Panc1 (cell line): Measurements from ENCODE around the gene MARCHF3. TPM values are rescaled to one million over a fixed set of nuclear protein-coding genes. Genes with fewer than 3 reads are reported as not detected.

Experiments used
- ATAC-seq: fragments of 200-7000 bp; cut with Tn5 transposase; 2 replicates; pipeline ENCODE4 v1.9.1; 2020; ENCODE audit warnings: mild to moderate bottlenecking, moderate library complexity
- BruUV-seq: library from RNA; stranded (reverse); fragments of 400-500 nt; replicated peaks from 2 replicates; lab custom pipeline; 2021; lab: Mats Ljungman, UMichigan
- CTCF ChIA-PET: fragments of 300-600 bp; sonication (Branson Sonifier 250); formaldehyde crosslinking; loops from one replicate; lab custom pipeline; 2022; ENCODE audit warnings: antibody characterized with exemption; lab: Charles Lee
- POLR2A ChIA-PET: fragments of 300-600 bp; sonication (Branson Sonifier 250); formaldehyde crosslinking; loops from one replicate; lab custom pipeline; 2022; ENCODE audit warnings: antibody characterized with exemption; lab: Charles Lee
- DNase-seq: peaks from one replicate; pipeline ENCODE4 v3.0.0-alpha.2; 2010; ENCODE audit warnings: low read depth, low spot score
- H3K27ac ChIP-seq: 2 replicates; pipeline ENCODE4 v1.5.1; 2011; ENCODE audit warnings: mild to moderate bottlenecking, low read length, inconsistent platforms
- H3K27me3 ChIP-seq: fragments of 200-500 bp; sonication (Bioruptor generic); 2 replicates; pipeline ENCODE4 v1.6.0; 2014; ENCODE audit warnings: low read length, inconsistent platforms; ENCODE audit not compliant: control insufficient read depth, insufficient read depth
- H3K36me3 ChIP-seq: fragments of 200-500 bp; sonication (Bioruptor generic); 2 replicates; pipeline ENCODE4 v1.5.1; 2014; ENCODE audit warnings: inconsistent platforms, mild to moderate bottlenecking, low read length, moderate library complexity; ENCODE audit not compliant: control insufficient read depth, insufficient read depth
- H3K4me1 ChIP-seq: 2 replicates; pipeline ENCODE4 v1.5.1; 2011; ENCODE audit warnings: inconsistent platforms, mild to moderate bottlenecking, low read length, moderate library complexity; ENCODE audit not compliant: control insufficient read depth, insufficient read depth
- H3K4me3 ChIP-seq, 2 experiments: 2 replicates each; pipeline ENCODE4 v1.5.1; 2011 to 2012; ENCODE audit warnings: low read depth in 2 of 2, low read length in 2 of 2, mild to moderate bottlenecking in 2 of 2, inconsistent platforms in 1 of 2, moderate library complexity in 1 of 2
- H3K9me3 ChIP-seq: fragments of 200-500 bp; sonication (Bioruptor generic); 2 replicates; pipeline ENCODE4 v1.5.1; 2014; ENCODE audit warnings: low read depth, mild to moderate bottlenecking, inconsistent platforms, low read length, moderate library complexity; ENCODE audit not compliant: control insufficient read depth, insufficient read depth
- CTCF ChIP-seq: fragments of 450-650 bp; IDR thresholded peaks from 2 replicates; pipeline ENCODE4 v1.5.1; 2017; ENCODE audit warnings: mild to moderate bottlenecking
- POLR2AphosphoS5 ChIP-seq: IDR thresholded peaks from 2 replicates; pipeline ENCODE4 v1.6.1; 2012; ENCODE audit warnings: mild to moderate bottlenecking, low read depth, low read length, moderate library complexity
- REST ChIP-seq, 2 experiments: IDR thresholded peaks; 2 replicates each; pipeline ENCODE4 v1.6.1; 2011 to 2012; ENCODE audit warnings: low read depth in 2 of 2, control low read depth in 1 of 2, low read length in 1 of 2, mild to moderate bottlenecking in 1 of 2, moderate library complexity in 1 of 2; ENCODE audit not compliant: insufficient read depth in 1 of 2
- SIN3A ChIP-seq: IDR thresholded peaks from 2 replicates; pipeline ENCODE4 v1.6.1; 2012; ENCODE audit warnings: low read depth, mild to moderate bottlenecking, low read length, moderate library complexity, borderline replicate concordance; ENCODE audit not compliant: insufficient read depth
- TCF7L2 ChIP-seq: IDR thresholded peaks from 2 replicates; pipeline ENCODE4 v1.6.1; 2011; ENCODE audit warnings: mild to moderate bottlenecking, low read depth, low read length, inconsistent platforms
- in situ Hi-C: cut with HindIII; loops from 2 replicates; pipeline ENCODE4 v1.10.0; 2016; ENCODE audit warnings: low sequenced_read_pairs, low pct_unique_long_range_greater_than_20kb
- intact Hi-C: fragments of 100-400 bp; cut with micrococcal nuclease; formaldehyde crosslinking; loops from one replicate; pipeline ENCODE4 v1.10.0; 2022; ENCODE audit not compliant: unreplicated experiment
- total RNA-seq: library from RNA; stranded (reverse); gene quantifications from one replicate; pipeline ENCODE4 v1.2.1, GENCODE V29; 2021; ENCODE audit not compliant: unreplicated experiment

MARCHF3 gene
- total RNA-seq, 1 experiment from 2014 or later: 3.0 TPM

- ChIA-PET CTCF (no interaction called here), POLR2A (no interaction called here)
- peak overlapping the region; percentile 35; the same call in 1 of the 2 replicates for H3K27ac ChIP-seq
- intact Hi-C loops: no loop called here
- no TSS peak for BruUV-seq
- in situ Hi-C loops: no loop called here
- DNase-seq: no peak
- H3K4me3 ChIP-seq: peak overlapping the region; percentile 68 to 82
- TF ChIP-seq CTCF (peak; percentile 68), POLR2AphosphoS5 (no peak), TCF7L2 (no peak)
- peak; percentile 74 for ATAC-seq
- H3K9me3 ChIP-seq: no peaks in the 10 kb centered on the region
- no peaks in the 10 kb centered on the region for H3K36me3 ChIP-seq
- no peaks in the 10 kb centered on the region; the same call in 1 of the 2 replicates for H3K4me1 ChIP-seq
- H3K27me3 ChIP-seq: no peaks in the 10 kb centered on the region; the same call in 1 of the 2 replicates
Observed at GRCh38 chr5:127029581-127030258, 638 bp downstream of the MARCHF3 start.

GRCh38 chr5:127028822-127029457 is 1.4 kb downstream of the MARCHF3 start:
- Histone ChIP-seq H3K36me3 (no peaks in the 10 kb centered on the region), H3K9me3 (no peaks in the 10 kb centered on the region), H3K27ac (no peak overlapping the region), H3K4me1 (no peaks in the 10 kb centered on the region; the same call in 1 of the 2 replicates), H3K4me3 (peak overlapping the region; percentile 68 to 82; a peak in 3 of 4 replicates), H3K27me3 (no peaks in the 10 kb centered on the region; the same call in 1 of the 2 replicates)
- no peak for ATAC-seq
- intact Hi-C loops (no loop called here), in situ Hi-C loops (no loop called here)
- ChIA-PET CTCF (interaction anchor here (0.5 kb wide), 1 partner anchor 169 kb away, joined by 3 read pairs; no protein-coding TSS in a partner anchor), POLR2A (no interaction called here)
- no peak for DNase-seq
- no TSS peak for BruUV-seq
- no peak for TF ChIP-seq POLR2AphosphoS5
- TF ChIP-seq CTCF: no peak
- TF ChIP-seq TCF7L2: no peak
- no peak for TF ChIP-seq SIN3A
- TF ChIP-seq REST (IDR thresholded peaks at IDR 0.05; ENCODE audit: insufficient read depth in 1 of 2, low read depth in 2 of 2, low read length in 1 of 2): no peak
